Neuronal stem cell (in vitro differentiated cells): Measurements from ENCODE around the gene CHST9.

Experiments used
- DNase-seq: peaks from one replicate; pipeline ENCODE4 v3.0.0-alpha.2; 2013; ENCODE audit warnings: low spot score
- H2AFZ ChIP-seq: one replicate; pipeline ENCODE4 v1.6.1; 2013; ENCODE audit warnings: mild to moderate bottlenecking, low read length, inconsistent platforms
- H2AK5ac ChIP-seq: 2 replicates; pipeline ENCODE4 v1.6.1; 2013; ENCODE audit warnings: low read depth, mild to moderate bottlenecking, inconsistent platforms, low read length, moderate library complexity, mixed read lengths
- H2BK120ac ChIP-seq: 2 replicates; pipeline ENCODE4 v1.6.1; 2013; ENCODE audit warnings: low read depth, mild to moderate bottlenecking, inconsistent platforms, low read length, moderate library complexity, mixed read lengths
- H2BK12ac ChIP-seq: one replicate; pipeline ENCODE4 v1.6.1; 2013; ENCODE audit warnings: low read length, inconsistent platforms
- H2BK15ac ChIP-seq: 2 replicates; pipeline ENCODE4 v1.6.1; 2013; ENCODE audit warnings: mild to moderate bottlenecking, low read length, inconsistent platforms, mixed read lengths
- H2BK5ac ChIP-seq: one replicate; pipeline ENCODE4 v1.6.1; 2013; ENCODE audit warnings: inconsistent platforms, mild to moderate bottlenecking, low read length, moderate library complexity
- H3K14ac ChIP-seq: one replicate; pipeline ENCODE4 v1.6.1; 2013; ENCODE audit warnings: low read length, inconsistent platforms
- H3K18ac ChIP-seq: 2 replicates; pipeline ENCODE4 v1.6.1; 2013; ENCODE audit warnings: low read length, inconsistent platforms
- H3K23ac ChIP-seq: 2 replicates; pipeline ENCODE4 v1.6.1; 2013; ENCODE audit warnings: low read depth, mild to moderate bottlenecking, mixed read lengths, low read length, inconsistent platforms; ENCODE audit not compliant: poor library complexity
- H3K27ac ChIP-seq: replicated peaks from 3 replicates; pipeline ENCODE4 v1.5.1; 2013; ENCODE audit warnings: low read length, inconsistent platforms
- H3K27me3 ChIP-seq, 3 experiments: 2 replicates each; pipeline ENCODE4 v1.6.1; 2013; ENCODE audit warnings: low read length in 3 of 3, mild to moderate bottlenecking in 2 of 3, inconsistent platforms in 1 of 3, low read depth in 1 of 3, mixed read lengths in 1 of 3, moderate library complexity in 1 of 3; ENCODE audit not compliant: control insufficient read depth in 3 of 3, insufficient read depth in 3 of 3
- H3K36me3 ChIP-seq, 2 donors: replicated peaks in 1 of 2; 2 replicates each; pipeline ENCODE4 v1.6.1; 2013; ENCODE audit warnings: low read length in 2 of 2; ENCODE audit not compliant: control insufficient read depth in 2 of 2, insufficient read depth in 2 of 2
- H3K4ac ChIP-seq: 2 replicates; pipeline ENCODE4 v1.6.1; 2013; ENCODE audit warnings: inconsistent platforms, mild to moderate bottlenecking, low read length, moderate library complexity
- H3K4me1 ChIP-seq, 2 donors: 1 replicate in 1 of 2; 2 replicates in 1 of 2; pipeline ENCODE4 v1.6.1; 2013; ENCODE audit warnings: low read length in 2 of 2, low read depth in 1 of 2; ENCODE audit not compliant: control insufficient read depth in 2 of 2, insufficient read depth in 1 of 2
- H3K4me2 ChIP-seq: one replicate; pipeline ENCODE4 v1.6.1; 2013; ENCODE audit warnings: mild to moderate bottlenecking, low read length, inconsistent platforms; ENCODE audit not compliant: insufficient read depth, poor library complexity, severe bottlenecking
- H3K4me3 ChIP-seq, 2 donors: 2 replicates each; pipeline ENCODE4 v1.5.1; 2013; ENCODE audit warnings: low read length in 2 of 2, mild to moderate bottlenecking in 2 of 2, inconsistent platforms in 1 of 2, moderate library complexity in 1 of 2
- H3K79me1 ChIP-seq: one replicate; pipeline ENCODE4 v1.6.1; 2013; ENCODE audit warnings: low read depth, mild to moderate bottlenecking, inconsistent platforms, low read length, moderate library complexity
- H3K9ac ChIP-seq: one replicate; pipeline ENCODE4 v1.6.1; 2013; ENCODE audit warnings: mild to moderate bottlenecking, low read depth, low read length, inconsistent platforms; ENCODE audit not compliant: poor library complexity
- H3K9me3 ChIP-seq, 2 donors: replicated peaks in 1 of 2; 2 replicates each; pipeline versions ENCODE3 to v1.6.1; 2013; ENCODE audit warnings: low read length in 2 of 2, mild to moderate bottlenecking in 2 of 2, inconsistent platforms in 1 of 2, low read depth in 1 of 2, mixed read lengths in 1 of 2, moderate library complexity in 1 of 2; ENCODE audit not compliant: control insufficient read depth in 2 of 2, insufficient read depth in 1 of 2
- H4K8ac ChIP-seq: one replicate; pipeline ENCODE4 v1.6.1; 2013; ENCODE audit warnings: low read depth, mild to moderate bottlenecking, inconsistent platforms, low read length, moderate library complexity
- H4K91ac ChIP-seq: one replicate; pipeline ENCODE4 v1.6.1; 2013; ENCODE audit warnings: low read length, low read depth, mild to moderate bottlenecking, inconsistent platforms; ENCODE audit not compliant: poor library complexity
- WGBS, 2 donors: extraction: QIAGEN DNeasy Blood & Tissue Kit; methylation state at CpG; one replicate each; pipeline ENCODE4 v1.1.7; 2013; ENCODE audit warnings: missing lambda C conversion rate in 2 of 2, mixed read lengths in 1 of 2; ENCODE audit not compliant: insufficient read length in 2 of 2, insufficient replicate concordance in 1 of 2; ENCODE audit errors: extremely low coverage in 2 of 2; 5-methylcytosine and 5-hydroxymethylcytosine counted together

Gene CHST9

GRCh38 chr18:27073404-27073830, 111.7 kb downstream of the CHST9 start:
- no peak overlapping the region for H2BK120ac ChIP-seq
- H4K8ac ChIP-seq: no peak overlapping the region
- H3K9ac ChIP-seq: no peak overlapping the region
- no peak overlapping the region for H2AFZ ChIP-seq
- H3K18ac ChIP-seq: no peak overlapping the region
- H3K79me1 ChIP-seq: no peaks in the 10 kb centered on the region
- H3K27me3 ChIP-seq: no peaks in the 10 kb centered on the region
- no peak overlapping the region for H3K23ac ChIP-seq
- no peaks in the 10 kb centered on the region for H3K9me3 ChIP-seq
- no peak for DNase-seq
- no peak overlapping the region for H3K4me2 ChIP-seq
- no peak overlapping the region for H3K4ac ChIP-seq
- no CpG with 5 or more reads among the region's 5 CpGs for WGBS, 2 donors
- no peaks in the 10 kb centered on the region for H3K36me3 ChIP-seq
- no peaks in the 10 kb centered on the region for H3K4me1 ChIP-seq
- H2BK12ac ChIP-seq: no peak overlapping the region
- H3K14ac ChIP-seq: no peak overlapping the region
- no peak overlapping the region for H4K91ac ChIP-seq
- no peak overlapping the region for H2BK5ac ChIP-seq
- H2AK5ac ChIP-seq: no peak overlapping the region
- H3K4me3 ChIP-seq: no peak overlapping the region
- H3K27ac ChIP-seq: no peak overlapping the region
- no peak overlapping the region for H2BK15ac ChIP-seq

DNA sequence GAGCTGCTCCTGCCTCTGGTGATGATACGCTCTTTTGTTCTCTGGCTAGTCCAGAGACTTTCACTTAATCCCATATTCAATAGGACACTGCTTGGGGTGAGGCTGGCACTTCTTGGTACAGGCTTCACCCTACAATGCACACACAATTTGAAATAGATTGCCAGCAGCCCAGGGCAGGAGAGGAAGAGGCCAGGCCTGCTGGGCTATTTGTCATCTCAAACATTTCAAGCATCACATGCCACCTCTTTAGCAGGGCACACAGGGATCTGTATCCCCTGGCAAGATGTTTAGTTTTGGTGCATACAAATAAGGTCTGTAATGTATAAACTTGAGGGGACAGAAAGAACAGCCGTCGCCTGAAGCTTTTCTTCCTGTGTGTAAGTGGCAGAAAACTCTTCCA, 120.4 kb downstream of the CHST9 start:
- no peak for DNase-seq

DNA sequence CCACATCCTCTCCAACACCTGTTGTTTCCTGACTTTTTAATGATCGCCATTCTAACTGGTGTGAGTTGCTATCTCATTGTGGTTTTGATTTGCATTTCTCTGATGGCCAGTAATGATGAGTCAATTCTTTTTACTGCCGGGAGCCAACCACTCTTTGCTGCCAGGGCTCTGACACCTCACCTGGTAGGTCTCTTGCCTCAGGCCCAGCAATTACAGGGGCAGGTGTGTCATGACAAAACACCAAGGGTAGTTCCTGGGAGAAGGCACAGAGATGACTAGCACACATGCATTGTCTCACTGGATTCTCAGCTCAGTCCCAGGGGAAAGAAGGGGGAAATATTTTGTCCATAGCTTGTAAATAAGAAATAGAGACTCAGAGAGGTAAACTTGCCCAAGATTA, 122.3 kb downstream of the CHST9 start:
- H3K14ac ChIP-seq: no peak overlapping the region
- no peak overlapping the region for H2BK5ac ChIP-seq
- no peak for DNase-seq
- H3K27me3 ChIP-seq: no peaks in the 10 kb centered on the region
- no peak overlapping the region for H2AK5ac ChIP-seq
- H3K18ac ChIP-seq: no peak overlapping the region
- H3K9me3 ChIP-seq: no peaks in the 10 kb centered on the region
- no peak overlapping the region for H3K4me2 ChIP-seq
- no peak overlapping the region for H4K8ac ChIP-seq
- no peak overlapping the region for H2AFZ ChIP-seq
- H2BK15ac ChIP-seq: no peak overlapping the region
- no peak overlapping the region for H3K9ac ChIP-seq
- no peak overlapping the region for H2BK12ac ChIP-seq
- H3K4me1 ChIP-seq: peaks cover 0 to 2% of the 10 kb centered on the region in 2 donors
- WGBS, 2 donors: no CpG with 5 or more reads among the region's 2 CpGs
- no peak overlapping the region for H3K23ac ChIP-seq
- no peaks in the 10 kb centered on the region for H3K36me3 ChIP-seq
- no peak overlapping the region for H4K91ac ChIP-seq
- no peaks in the 10 kb centered on the region for H3K79me1 ChIP-seq
- no peak overlapping the region for H2BK120ac ChIP-seq
- no peak overlapping the region for H3K27ac ChIP-seq
- H3K4me3 ChIP-seq: no peak overlapping the region
- no peak overlapping the region for H3K4ac ChIP-seq

More for the DNA sequence above, 120.4 kb downstream of the CHST9 start:
- Histone ChIP-seq H4K91ac (no peak overlapping the region), H3K9me3 (no peaks in the 10 kb centered on the region), H3K36me3 (no peaks in the 10 kb centered on the region), H3K14ac (no peak overlapping the region), H2BK15ac (no peak overlapping the region), H2AFZ (no peak overlapping the region), H3K9ac (no peak overlapping the region), H3K18ac (no peak overlapping the region), H3K4me2 (no peak overlapping the region), H2BK12ac (no peak overlapping the region), H3K4me1 (peaks cover 0 to 2% of the 10 kb centered on the region in 2 donors), H3K4me3 (no peak overlapping the region), H2AK5ac (no peak overlapping the region), H3K27me3 (no peaks in the 10 kb centered on the region), H3K27ac (no peak overlapping the region), H4K8ac (no peak overlapping the region), H2BK5ac (no peak overlapping the region), H3K79me1 (no peaks in the 10 kb centered on the region), H3K23ac (no peak overlapping the region), H2BK120ac (no peak overlapping the region), H3K4ac (no peak overlapping the region)
- WGBS, 2 donors: no CpG with 5 or more reads among the region's 3 CpGs

DNA sequence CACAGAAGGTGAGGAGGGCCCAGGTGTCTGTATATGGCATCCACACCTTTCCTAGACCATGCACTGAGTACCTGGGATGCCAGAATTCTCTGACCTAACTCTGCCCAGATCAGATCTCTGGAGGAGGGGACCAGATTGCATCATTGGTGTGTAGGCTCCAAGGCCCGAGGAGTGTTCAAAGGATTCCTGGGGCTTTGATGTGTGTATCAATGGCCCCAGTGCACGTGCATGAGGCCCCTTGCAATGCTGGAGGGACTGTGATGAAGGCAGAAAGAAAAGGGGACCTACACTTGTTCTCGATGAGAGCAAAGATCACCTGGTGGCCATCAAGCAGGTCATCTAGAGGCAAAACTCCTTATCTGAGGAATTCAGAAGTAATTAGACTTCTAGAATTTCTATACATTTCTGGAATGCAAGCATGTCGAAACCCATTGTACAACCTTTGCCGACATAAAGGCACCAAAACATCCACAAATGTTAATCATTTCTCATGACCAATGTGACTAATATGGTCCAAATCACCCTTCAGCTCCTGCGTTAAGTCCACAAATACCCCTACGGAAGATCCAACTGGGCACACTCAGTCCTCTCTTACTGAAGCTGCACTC, 123.5 kb downstream of the CHST9 start:
- WGBS, 2 donors: no CpG with 5 or more reads among the region's 7 CpGs
- H2AK5ac ChIP-seq: no peak overlapping the region
- H2BK5ac ChIP-seq: no peak overlapping the region
- H3K9ac ChIP-seq: no peak overlapping the region
- no peak overlapping the region for H2AFZ ChIP-seq
- H3K18ac ChIP-seq: no peak overlapping the region
- no peak overlapping the region for H2BK120ac ChIP-seq
- no peaks in the 10 kb centered on the region for H3K79me1 ChIP-seq
- no peaks in the 10 kb centered on the region for H3K36me3 ChIP-seq
- H3K27ac ChIP-seq: no peak overlapping the region
- no peak overlapping the region for H4K91ac ChIP-seq
- no peak overlapping the region for H3K4ac ChIP-seq
- H3K23ac ChIP-seq: no peak overlapping the region
- no peak overlapping the region for H2BK12ac ChIP-seq
- no peaks in the 10 kb centered on the region for H3K9me3 ChIP-seq
- no peak overlapping the region for H4K8ac ChIP-seq
- H3K4me1 ChIP-seq: peaks cover 0 to 2% of the 10 kb centered on the region in 2 donors
- H3K4me3 ChIP-seq: no peak overlapping the region
- no peaks in the 10 kb centered on the region for H3K27me3 ChIP-seq
- no peak overlapping the region for H3K14ac ChIP-seq
- no peak overlapping the region for H3K4me2 ChIP-seq
- no peak overlapping the region for H2BK15ac ChIP-seq
- no peak for DNase-seq
